NOMO-1 (cell line): ENCODE measurements around the gene CALR3.

Experiments
- DNase-seq, 2 experiments: peaks; one replicate each; lab custom pipeline; 2025; ENCODE audit not compliant: unreplicated experiment in 2 of 2; lab: John Stamatoyannopoulos, UW

CALR3 gene

GRCh38 chr19:16435238-16435917, 60.6 kb downstream of the CALR3 start:
- DNase-seq: no peak

- no peak for DNase-seq
Observed at GRCh38 chr19:16433986-16434385, 62.0 kb downstream of the CALR3 start.

- DNase-seq: no peak
Observed at GRCh38 chr19:16429759-16430091, 66.2 kb downstream of the CALR3 start.

- DNase-seq: no peak
Observed at GRCh38 chr19:16429066-16429758, 66.8 kb downstream of the CALR3 start.
